Bronchial epithelial cell (primary cell): ENCODE results near the gene GTF2F2. TPM values are rescaled to one million over a fixed set of nuclear protein-coding genes. Genes with fewer than 3 reads are reported as not detected.
A peak's percentile ranks its signal among the peaks of the same experiment; 100 is the strongest.
"Not testable (repeated sequence)": the region's sequence is repeated elsewhere in the genome, so short reads cannot be mapped to it uniquely, and the experiment has no call there.

ENCODE experiments used
- DNase-seq: peaks from one replicate; pipeline ENCODE4 v3.0.0-alpha.2; 2010; ENCODE audit warnings: low read depth
- FAIRE-seq: peaks from 2 replicates; lab custom pipeline; 2011; peaks lifted over from hg19 to GRCh38; lab: Jason Lieb, UNC
- H3K27me3 ChIP-seq: 2 replicates; pipeline ENCODE4 v1.5.1; 2011; ENCODE audit warnings: low read length; ENCODE audit not compliant: control insufficient read depth, insufficient read depth
- H3K36me3 ChIP-seq: 2 replicates; pipeline ENCODE4 v1.5.1; 2011; ENCODE audit warnings: low read length; ENCODE audit not compliant: control insufficient read depth, insufficient read depth
- H3K4me3 ChIP-seq: 2 replicates; pipeline ENCODE4 v1.5.1; 2011; ENCODE audit warnings: mild to moderate bottlenecking, low read depth, low read length, control low read depth
- total RNA-seq: library from RNA; depleted of rRNA; stranded (reverse); fragments of >200 nt; gene quantifications from 2 replicates; pipeline ENCODE4 v1.2.1, GENCODE V29; 2014
- TF ChIP-seq, protein P1 (sequence below): IDR thresholded peaks from 2 replicates; pipeline ENCODE4 v1.5.1; 2011; ENCODE audit warnings: mild to moderate bottlenecking, moderate library complexity, low read length, control low read depth, inconsistent platforms; ENCODE audit not compliant: insufficient read depth, severe bottlenecking

Gene GTF2F2
- total RNA-seq, 1 donor from 2014 or later: 42.4 TPM

DNA sequence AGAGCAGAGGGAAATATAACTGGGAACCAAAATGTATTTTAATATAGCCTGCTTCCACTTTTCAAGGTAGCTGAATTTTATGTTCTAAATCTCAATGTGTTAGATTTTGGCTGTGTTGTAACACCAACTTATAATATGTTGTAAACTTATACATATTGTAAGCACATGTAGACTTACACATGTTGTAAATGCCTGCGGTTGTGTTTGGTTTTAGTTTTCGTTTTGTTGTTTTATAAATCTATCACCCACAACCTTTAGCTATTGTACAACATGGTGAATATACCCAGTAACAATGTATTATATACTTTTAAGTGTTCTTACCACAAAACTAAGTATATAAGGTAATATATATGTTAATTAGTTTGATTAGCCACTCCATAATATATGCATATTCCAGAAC is 65.0 kb downstream of the GTF2F2 start:
- no peak for FAIRE-seq
- TF ChIP-seq, protein P1, sequence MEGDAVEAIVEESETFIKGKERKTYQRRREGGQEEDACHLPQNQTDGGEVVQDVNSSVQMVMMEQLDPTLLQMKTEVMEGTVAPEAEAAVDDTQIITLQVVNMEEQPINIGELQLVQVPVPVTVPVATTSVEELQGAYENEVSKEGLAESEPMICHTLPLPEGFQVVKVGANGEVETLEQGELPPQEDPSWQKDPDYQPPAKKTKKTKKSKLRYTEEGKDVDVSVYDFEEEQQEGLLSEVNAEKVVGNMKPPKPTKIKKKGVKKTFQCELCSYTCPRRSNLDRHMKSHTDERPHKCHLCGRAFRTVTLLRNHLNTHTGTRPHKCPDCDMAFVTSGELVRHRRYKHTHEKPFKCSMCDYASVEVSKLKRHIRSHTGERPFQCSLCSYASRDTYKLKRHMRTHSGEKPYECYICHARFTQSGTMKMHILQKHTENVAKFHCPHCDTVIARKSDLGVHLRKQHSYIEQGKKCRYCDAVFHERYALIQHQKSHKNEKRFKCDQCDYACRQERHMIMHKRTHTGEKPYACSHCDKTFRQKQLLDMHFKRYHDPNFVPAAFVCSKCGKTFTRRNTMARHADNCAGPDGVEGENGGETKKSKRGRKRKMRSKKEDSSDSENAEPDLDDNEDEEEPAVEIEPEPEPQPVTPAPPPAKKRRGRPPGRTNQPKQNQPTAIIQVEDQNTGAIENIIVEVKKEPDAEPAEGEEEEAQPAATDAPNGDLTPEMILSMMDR: no peak
- Histone ChIP-seq H3K27me3 (no peaks in the 10 kb centered on the region), H3K36me3 (peaks cover 1% of the 10 kb centered on the region), H3K4me3 (no peak overlapping the region)
- no peak for DNase-seq

DNA sequence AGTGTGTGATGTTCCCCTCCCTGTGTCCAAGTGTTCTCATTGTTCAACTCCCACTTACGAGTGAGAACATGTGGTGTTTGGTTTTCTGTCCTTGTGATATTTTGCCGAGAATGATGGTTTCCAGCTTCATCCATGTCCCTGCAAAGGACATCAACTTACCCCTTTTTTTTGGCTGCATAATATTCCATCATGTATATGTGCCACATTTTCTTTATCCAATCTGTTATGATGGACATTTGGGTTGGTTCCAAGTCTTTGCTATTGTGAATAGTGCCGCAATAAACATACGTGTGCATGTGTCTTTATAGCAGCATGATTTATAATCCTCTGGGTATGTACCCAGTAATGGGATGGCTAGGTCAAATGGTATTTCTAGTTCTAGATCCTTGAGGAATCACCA is 68.8 kb downstream of the GTF2F2 start:
- FAIRE-seq, H3K4me3 ChIP-seq, H3K27me3 ChIP-seq, DNase-seq, H3K36me3 ChIP-seq: not testable (repeated sequence)

DNA sequence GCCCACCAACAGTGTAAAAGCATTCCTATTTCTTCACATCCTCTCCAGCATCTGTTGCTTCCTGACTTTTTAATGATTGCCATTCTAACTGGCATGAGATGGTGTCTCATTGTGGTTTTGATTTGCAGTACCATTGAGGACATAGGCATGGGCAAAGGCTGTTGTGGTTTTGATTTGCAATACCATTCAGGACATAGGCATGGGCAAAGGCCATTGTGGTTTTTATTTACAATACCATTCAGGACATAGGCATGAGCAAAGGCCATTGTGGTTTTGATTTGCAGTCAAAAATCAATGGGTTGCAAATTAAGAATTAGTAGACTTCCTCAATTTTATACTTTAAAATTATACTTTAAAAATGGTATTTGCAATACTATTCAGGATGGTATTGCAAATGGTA is 69.2 kb downstream of the GTF2F2 start:
- peak; percentile 78 for DNase-seq
- H3K4me3 ChIP-seq, FAIRE-seq, H3K36me3 ChIP-seq, H3K27me3 ChIP-seq: not testable (repeated sequence)

DNA sequence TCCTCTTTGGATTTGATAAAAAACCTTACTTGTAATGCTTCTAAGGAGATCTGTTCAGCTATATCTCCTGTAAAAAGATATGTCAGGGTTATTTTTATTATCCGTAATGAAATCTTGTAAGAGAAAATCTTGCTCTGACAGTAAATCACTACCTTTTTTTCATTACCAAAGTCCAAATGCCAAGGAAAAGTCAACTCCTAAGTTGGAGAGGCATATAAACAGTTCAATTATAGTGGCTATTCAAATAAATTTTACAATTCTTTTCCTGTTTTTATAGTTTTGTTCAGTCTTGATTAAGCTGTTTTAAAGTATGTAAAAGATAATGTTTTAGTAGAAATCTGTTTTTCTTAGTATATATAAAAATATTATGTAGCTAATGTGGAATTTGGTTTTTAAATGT is 71.6 kb downstream of the GTF2F2 start:
- FAIRE-seq (no peak), DNase-seq (no peak)
- H3K4me3 ChIP-seq: no peak overlapping the region
- no peaks in the 10 kb centered on the region for H3K36me3 ChIP-seq
- H3K27me3 ChIP-seq: no peaks in the 10 kb centered on the region
- TF ChIP-seq, protein P1: no peak

DNA sequence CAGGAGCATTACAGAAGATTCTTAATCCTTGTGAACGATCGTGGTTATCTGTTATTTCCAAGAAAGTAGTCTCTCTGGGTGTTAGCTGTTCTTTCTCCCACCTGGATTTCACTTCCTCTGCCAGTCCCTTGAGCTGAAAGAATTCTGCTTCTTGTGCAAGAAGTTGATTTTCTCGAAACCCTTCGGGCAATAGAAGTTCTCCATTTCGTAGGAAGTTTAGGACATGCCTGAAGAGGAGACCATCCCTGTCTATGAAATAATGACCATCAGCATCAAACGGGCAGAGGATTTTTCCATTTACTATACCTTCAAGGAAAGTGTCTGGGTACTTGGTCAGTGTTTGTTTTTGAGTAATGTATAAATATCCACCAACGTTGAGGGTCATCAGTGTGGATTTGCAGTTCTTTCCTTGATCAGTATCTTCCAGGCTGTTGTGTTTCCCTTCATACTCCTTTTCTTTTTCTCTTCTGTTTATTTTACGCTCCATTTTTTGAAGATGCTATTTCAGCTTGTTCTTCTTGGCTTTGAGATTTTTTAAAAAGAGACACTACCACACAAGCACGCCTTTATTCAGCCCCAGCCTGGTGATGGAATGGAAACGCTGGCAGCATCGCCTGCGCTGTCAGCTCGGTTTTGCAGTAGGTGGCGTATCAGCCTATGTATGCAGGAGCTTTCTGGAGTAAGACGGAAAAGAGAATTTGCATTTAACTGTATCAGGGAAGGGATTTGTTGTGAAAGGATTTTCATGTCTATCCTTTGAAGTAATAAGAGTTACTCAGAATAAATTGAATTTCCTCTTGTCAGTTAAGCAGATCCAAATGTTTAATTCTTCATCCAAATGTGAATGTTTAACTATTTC is 74.0 kb downstream of the GTF2F2 start:
- TF ChIP-seq, protein P1: no peak
- no peak for DNase-seq
- Histone ChIP-seq H3K36me3 (no peaks in the 10 kb centered on the region), H3K27me3 (no peaks in the 10 kb centered on the region), H3K4me3 (no peak overlapping the region)
- FAIRE-seq: no peak

DNA sequence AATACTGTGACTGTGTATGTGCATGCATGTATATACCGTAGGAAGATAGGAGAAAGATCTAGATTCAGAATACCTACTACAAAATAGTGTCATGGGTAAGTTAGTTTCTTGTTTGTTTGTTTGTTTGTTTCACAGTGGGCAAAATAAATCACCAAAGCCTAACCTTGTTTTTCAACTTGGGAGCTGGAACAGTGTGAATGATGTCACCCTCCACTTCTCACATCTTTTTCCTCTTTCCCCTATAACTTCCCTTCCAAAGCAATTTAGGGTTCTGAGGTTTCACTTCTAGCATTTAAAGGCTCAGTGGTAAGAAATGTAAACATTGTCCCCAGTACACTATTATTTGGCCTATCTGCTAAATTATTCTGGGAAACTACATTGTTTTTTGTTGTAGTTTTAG is 75.1 kb downstream of the GTF2F2 start:
- H3K27me3 ChIP-seq: no peaks in the 10 kb centered on the region
- H3K36me3 ChIP-seq: no peaks in the 10 kb centered on the region
- FAIRE-seq: no peak
- no peak for DNase-seq
- TF ChIP-seq, protein P1: no peak
- H3K4me3 ChIP-seq: no peak overlapping the region

DNA sequence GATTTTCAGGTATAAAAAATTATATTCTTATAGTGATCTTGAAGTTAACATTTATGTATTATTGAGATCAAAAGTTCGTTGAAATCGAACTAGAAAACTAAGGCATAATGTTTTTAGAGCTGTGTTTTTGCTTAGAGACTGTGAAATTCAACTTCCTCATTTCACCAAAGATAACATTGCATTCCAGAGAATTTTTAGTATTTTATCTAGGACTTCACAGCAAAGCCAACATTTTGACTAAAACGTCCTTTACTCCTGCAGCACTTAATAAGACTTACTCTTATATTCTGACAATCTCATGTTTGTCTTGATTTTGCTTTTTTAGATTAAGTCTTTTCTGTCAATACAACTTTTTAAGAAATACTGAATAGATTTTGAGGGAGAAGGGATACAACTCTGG is 75.8 kb downstream of the GTF2F2 start:
- H3K4me3 ChIP-seq: no peak overlapping the region
- TF ChIP-seq, protein P1: no peak
- FAIRE-seq (no peak), DNase-seq (no peak)
- no peaks in the 10 kb centered on the region for H3K27me3 ChIP-seq
- no peaks in the 10 kb centered on the region for H3K36me3 ChIP-seq
